ENCODE measurements around the gene NFIB. TPM values are rescaled to one million over a fixed set of nuclear protein-coding genes. Genes with fewer than 3 reads are reported as not detected.

NFIB gene
- total RNA-seq, 1 donor from 2014 or later = 124 TPM

- no peak for DNase-seq
Observed at GRCh38 chr9:14185016-14185415, 128.9 kb downstream of the NFIB start.

GRCh38 chr9:14183001-14183400 is 130.9 kb downstream of the NFIB start:
- DNase-seq = no peak

- no peak for DNase-seq
Observed at GRCh38 chr9:14180960-14181537, 132.9 kb downstream of the NFIB start.

- DNase-seq = no peak
Observed at GRCh38 chr9:14180093-14180959, 133.6 kb downstream of the NFIB start.

- no peak for DNase-seq
Observed at GRCh38 chr9:14179449-14179848, 134.5 kb downstream of the NFIB start.

GRCh38 chr9:14175778-14176177 is 138.2 kb downstream of the NFIB start:
- no peak for DNase-seq

GRCh38 chr9:14173713-14174112 is 140.2 kb downstream of the NFIB start:
- DNase-seq = no peak

GRCh38 chr9:14170973-14171596 is 142.9 kb downstream of the NFIB start:
- DNase-seq = no peak

GRCh38 chr9:14170392-14170931 is 143.5 kb downstream of the NFIB start:
- DNase-seq = no peak

GRCh38 chr9:14168381-14168780 is 145.6 kb downstream of the NFIB start:
- no peak for DNase-seq

- DNase-seq = no peak
Observed at GRCh38 chr9:14165376-14166035, 148.4 kb downstream of the NFIB start.

GRCh38 chr9:14164908-14165307 is 149.0 kb downstream of the NFIB start:
- no peak for DNase-seq

- DNase-seq = no peak
Observed at GRCh38 chr9:14159440-14160216, 154.3 kb downstream of the NFIB start.

- DNase-seq = no peak
Observed at GRCh38 chr9:14158916-14159315, 155.0 kb downstream of the NFIB start.

GRCh38 chr9:14158136-14158813 is 155.7 kb downstream of the NFIB start:
- DNase-seq = no peak

GRCh38 chr9:14157191-14157590 is 156.8 kb downstream of the NFIB start:
- no peak for DNase-seq

GRCh38 chr9:14156046-14156445 is 157.9 kb downstream of the NFIB start:
- DNase-seq = no peak

GRCh38 chr9:14155237-14155636 is 158.7 kb downstream of the NFIB start:
- DNase-seq = no peak

GRCh38 chr9:14153310-14153720 is 160.6 kb downstream of the NFIB start:
- peak; percentile 91 for DNase-seq

GRCh38 chr9:14151451-14151850 is 162.5 kb downstream of the NFIB start:
- DNase-seq = no peak

GRCh38 chr9:14148501-14149103 is 165.3 kb downstream of the NFIB start:
- no peak for DNase-seq

Measured in skin of body (tissue), 2 donors.